ENCODE measurements around the gene GPC5. TPM values are rescaled to one million over a fixed set of nuclear protein-coding genes. Genes with fewer than 3 reads are reported as not detected.

Gene GPC5
- total RNA-seq, 1 experiment from 2014 or later = 0.15 TPM

- Histone ChIP-seq H2BK120ac (ENCODE audit: low read depth, low read length, poor library complexity, severe bottlenecking) (no peak overlapping the region), H3K4ac (ENCODE audit: low read depth, low read length) (no peak overlapping the region), H3K4me1 (ENCODE audit: insufficient read depth, low read length) (no peaks in the 10 kb centered on the region), H3K18ac (ENCODE audit: insufficient read length, low read depth, low read length) (no peak overlapping the region), H4K20me1 (ENCODE audit: control insufficient read depth, insufficient read depth, insufficient read length) (no peaks in the 10 kb centered on the region), H3K79me2 (ENCODE audit: insufficient read depth, low read length) (no peaks in the 10 kb centered on the region), H3K27me3 (ENCODE audit: insufficient read depth, low read length) (no peaks in the 10 kb centered on the region), H3K56ac (ENCODE audit: insufficient read length, low read depth, low read length) (no peak overlapping the region), H2AFZ (ENCODE audit: low read length) (no peak overlapping the region), H2BK12ac (ENCODE audit: insufficient read length, low read depth, low read length) (no peak overlapping the region), H3T11ph (ENCODE audit: low read length) (no peak overlapping the region), H3K4me2 (ENCODE audit: insufficient read depth, insufficient read length, low read length) (no peak overlapping the region), H3K23ac (ENCODE audit: insufficient read length, low read depth, low read length) (no peak overlapping the region), H2BK15ac (ENCODE audit: low read depth, low read length) (no peak overlapping the region), H4K8ac (replicated peaks; ENCODE audit: insufficient read length, low read depth, low read length) (no peak overlapping the region), H4K5ac (ENCODE audit: insufficient read length, low read depth, low read length) (no peak overlapping the region), H2BK5ac (ENCODE audit: insufficient read length, low read length) (no peak overlapping the region), H3K9me3 (ENCODE audit: control insufficient read depth, low read depth, low read length) (no peaks in the 10 kb centered on the region), H3K27ac (ENCODE audit: insufficient read length, low read depth, low read length) (no peak overlapping the region), H3K9ac (ENCODE audit: extremely low read depth, insufficient read length, low read length) (no peak overlapping the region), H3K14ac (ENCODE audit: insufficient read depth, low read length) (no peak overlapping the region), H3K79me1 (ENCODE audit: insufficient read depth, low read depth, low read length, poor library complexity, severe bottlenecking) (no peaks in the 10 kb centered on the region), H2AK5ac (ENCODE audit: insufficient read length, low read length) (no peak overlapping the region), H3K23me2 (ENCODE audit: insufficient read length, low read depth, low read length, poor library complexity, severe bottlenecking) (no peaks in the 10 kb centered on the region), H2BK20ac (ENCODE audit: low read depth, low read length, poor library complexity, severe bottlenecking) (no peak overlapping the region), H4K91ac (ENCODE audit: insufficient read length, low read depth, low read length) (no peak overlapping the region)
- Mint-ChIP-seq H3K9me3 (peaks cover 6 to 11% of the 10 kb centered on the region in 2 experiments; a peak in 4 of 5 replicates), H3K36me3 (ENCODE audit: insufficient read depth in 1 of 3, low read depth in 3 of 3) (peaks cover 0 to 1% (median 0%) of the 10 kb centered on the region in 3 experiments; a peak in 2 of 7 replicates), H3K4me1 (peaks cover 0 to 3% of the 10 kb centered on the region in 2 experiments; a peak in 1 of 4 replicates), H3K4me3 (no peak overlapping the region), H3K27me3 (ENCODE audit: low read depth) (no peaks in the 10 kb centered on the region; the same call in 1 of the 2 replicates), H3K27ac (no peak overlapping the region)
- WGBS (ENCODE audit: extremely low coverage, insufficient read length, low lambda C conversion rate) = no CpG with 5 or more reads among the region's 2 CpGs
- no peak for TF ChIP-seq CTCF (conservative IDR thresholded peaks at IDR 0.05)
- no peak for DNase-seq
Observed at GRCh38 chr13:91531646-91532045, 133.2 kb downstream of the GPC5 start.

Data from H9 (cell line).